Natural killer cell (primary cell): ENCODE measurements around the gene PGAP2. TPM values are rescaled to one million over a fixed set of nuclear protein-coding genes. Genes with fewer than 3 reads are reported as not detected.
"Not testable (repeated sequence)": the region's sequence is repeated elsewhere in the genome, so short reads cannot be mapped to it uniquely, and the experiment has no call there.

Experiments
- ATAC-seq, 3 donors: fragments of 150-1000 bp in 2 of 3; fragments of 200-7000 bp in 1 of 3; cut with Tn5 transposase; 1 replicate in 1 of 3; 2 replicates in 2 of 3; pipeline ENCODE4 v1.10.0; 2021; ENCODE audit warnings: mild to moderate bottlenecking in 2 of 3, moderate library complexity in 2 of 3
- DNase-seq, 2 donors: peaks; one replicate each; pipeline versions ENCODE4 v3.0.0 to v3.0.0-alpha.2; 2013 to 2021; ENCODE audit warnings: mixed read lengths in 1 of 2
- H3K27ac ChIP-seq: one replicate; pipeline ENCODE4 v1.5.1; 2013; ENCODE audit warnings: mild to moderate bottlenecking, low read length
- H3K27me3 ChIP-seq: one replicate; pipeline ENCODE4 v1.6.1; 2013; ENCODE audit warnings: low read length; ENCODE audit not compliant: control insufficient read depth, insufficient read depth
- H3K36me3 ChIP-seq: one replicate; pipeline ENCODE4 v1.6.1; 2013; ENCODE audit warnings: low read length; ENCODE audit not compliant: control insufficient read depth, insufficient read depth
- H3K4me1 ChIP-seq: one replicate; pipeline ENCODE4 v1.6.1; 2013; ENCODE audit warnings: low read length; ENCODE audit not compliant: control insufficient read depth, insufficient read depth
- H3K4me3 ChIP-seq: one replicate; pipeline ENCODE4 v1.5.1; 2013; ENCODE audit warnings: low read length
- H3K9me3 ChIP-seq: one replicate; pipeline ENCODE4 v1.6.1; 2013; ENCODE audit warnings: low read length; ENCODE audit not compliant: control insufficient read depth, insufficient read depth
- H3K27ac Mint-ChIP-seq, 2 donors: one replicate each; pipeline ENCODE4 v1.8.0; 2022; ENCODE audit warnings: mild to moderate bottlenecking in 2 of 2, mixed read lengths in 2 of 2, moderate library complexity in 1 of 2
- H3K27me3 Mint-ChIP-seq, 2 donors: one replicate each; pipeline ENCODE4 v1.8.0; 2022; ENCODE audit warnings: low read depth in 2 of 2, mixed read lengths in 2 of 2
- H3K36me3 Mint-ChIP-seq: one replicate; pipeline ENCODE4 v1.8.0; 2022; ENCODE audit warnings: mixed read lengths
- H3K4me1 Mint-ChIP-seq, 2 donors: one replicate each; pipeline ENCODE4 v1.8.0; 2022; ENCODE audit warnings: mixed read lengths in 2 of 2
- H3K4me3 Mint-ChIP-seq: one replicate; pipeline ENCODE4 v1.8.0; 2022; ENCODE audit warnings: mild to moderate bottlenecking, moderate library complexity, mixed read lengths
- H3K9me3 Mint-ChIP-seq, 2 donors: one replicate each; pipeline ENCODE4 v1.8.0; 2022; ENCODE audit warnings: mixed read lengths in 2 of 2
- whole genome bisulfite sequencing: methylation state at CpG from one replicate; pipeline ENCODE4 v1.1.7; 2013; ENCODE audit warnings: missing lambda C conversion rate; ENCODE audit not compliant: insufficient coverage; 5-methylcytosine and 5-hydroxymethylcytosine counted together
- intact Hi-C: fragments of 100-400 bp; cut with micrococcal nuclease; formaldehyde crosslinking; loops from one replicate; pipeline ENCODE4 v1.14.2; 2022
- total RNA-seq, 4 donors: library from RNA; stranded (reverse); fragments of 120-200 nt in 1 of 4; gene quantifications; one replicate each; pipeline versions ENCODE4 v1.2.3 to v1.2.4, GENCODE V29; 2013 to 2022
- TF ChIP-seq, protein P1 (sequence below): fragments of 200-600 bp; IDR thresholded peaks from one replicate; pipeline ENCODE4 v1.8.0; 2022; ENCODE audit warnings: antibody characterized with exemption

PGAP2 gene
- 10 to 100 TPM in 1 of 3 donors, 1 to 10 TPM in 2; 9.5 to 17.5 (median 9.8) TPM for total RNA-seq
- 10.7 TPM for total RNA-seq (2013)

DNA sequence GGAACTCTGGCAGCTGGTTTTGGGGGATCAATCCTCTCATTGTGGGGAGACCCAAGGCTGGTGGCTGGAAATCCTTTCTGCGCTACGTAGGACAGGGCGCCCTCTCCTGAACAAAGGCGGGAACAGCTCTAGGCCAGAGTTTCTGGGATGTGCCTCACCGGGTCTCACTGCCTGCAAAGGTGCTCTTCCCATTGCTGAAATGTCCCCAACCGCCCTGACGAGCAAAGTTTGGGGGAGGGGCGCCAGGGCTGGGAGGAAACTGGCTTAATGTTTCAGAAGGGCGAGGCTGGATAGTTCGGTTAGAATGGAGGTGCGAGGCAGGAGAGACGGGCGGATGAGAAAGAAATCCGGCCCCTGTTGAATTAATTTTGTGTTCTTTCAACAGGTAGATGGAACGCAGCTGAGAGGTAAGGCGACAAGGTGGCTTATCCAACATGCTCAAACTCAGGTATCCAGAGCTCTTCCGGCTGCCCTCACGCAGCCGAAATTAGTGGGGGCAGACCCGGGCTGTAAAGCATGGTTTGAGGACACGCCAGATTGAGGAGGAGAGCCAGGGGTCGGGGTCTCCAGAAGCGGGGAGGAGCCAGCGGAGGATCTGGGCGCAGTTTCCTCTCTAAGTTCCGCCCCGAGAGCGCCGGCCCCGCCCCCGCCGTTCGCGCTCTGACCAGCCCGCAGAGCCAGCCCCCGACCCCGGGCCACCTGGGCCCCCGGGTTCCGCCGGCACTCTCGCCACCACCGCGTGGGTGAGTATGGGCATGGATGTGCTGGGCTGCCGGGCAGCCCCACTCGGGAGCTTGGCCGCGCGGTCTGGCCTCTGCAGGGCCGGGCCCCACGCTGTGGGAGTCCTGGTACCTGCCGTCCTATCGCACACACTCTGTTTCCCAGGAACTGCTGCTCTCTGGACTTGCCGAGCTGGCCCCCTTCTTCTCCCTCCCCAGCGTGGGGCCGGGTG lies at the start of gene PGAP2:
Gene PGAP2 (plus strand): TSS at position 652 of the 952 bp plus-strand sequence. CDS start 2,700 bp downstream, outside the sequence.
- intact Hi-C loops: loop anchor here (1.0 to 10.0 kb wide), 3 partner anchors 11 to 53 kb away; partner anchors contain the start of gene NUP98
- Mint-ChIP-seq H3K27me3 (no peaks in the 10 kb centered on the region), H3K4me1 (peaks cover 6 to 16% of the 10 kb centered on the region in 2 donors), H3K9me3 (no peaks in the 10 kb centered on the region), H3K36me3 (no peaks in the 10 kb centered on the region), H3K27ac (peak within 1 kb of the TSS; percentile 76 to 90), H3K4me3 (peak within 1 kb of the TSS; percentile 97)
- WGBS: 2% methylated on average over 53 of the region's 55 CpGs
- Histone ChIP-seq H3K27me3 (no peaks in the 10 kb centered on the region), H3K36me3 (no peaks in the 10 kb centered on the region), H3K27ac (peak within 1 kb of the TSS; percentile 49), H3K4me3 (peak within 1 kb of the TSS; percentile 78), H3K4me1 (peaks cover 14% of the 10 kb centered on the region), H3K9me3 (no peaks in the 10 kb centered on the region)
- DNase-seq (peak; percentile 59 to 77), ATAC-seq (peak; percentile 77 to 81 (median 78))
- TF ChIP-seq, protein P1, sequence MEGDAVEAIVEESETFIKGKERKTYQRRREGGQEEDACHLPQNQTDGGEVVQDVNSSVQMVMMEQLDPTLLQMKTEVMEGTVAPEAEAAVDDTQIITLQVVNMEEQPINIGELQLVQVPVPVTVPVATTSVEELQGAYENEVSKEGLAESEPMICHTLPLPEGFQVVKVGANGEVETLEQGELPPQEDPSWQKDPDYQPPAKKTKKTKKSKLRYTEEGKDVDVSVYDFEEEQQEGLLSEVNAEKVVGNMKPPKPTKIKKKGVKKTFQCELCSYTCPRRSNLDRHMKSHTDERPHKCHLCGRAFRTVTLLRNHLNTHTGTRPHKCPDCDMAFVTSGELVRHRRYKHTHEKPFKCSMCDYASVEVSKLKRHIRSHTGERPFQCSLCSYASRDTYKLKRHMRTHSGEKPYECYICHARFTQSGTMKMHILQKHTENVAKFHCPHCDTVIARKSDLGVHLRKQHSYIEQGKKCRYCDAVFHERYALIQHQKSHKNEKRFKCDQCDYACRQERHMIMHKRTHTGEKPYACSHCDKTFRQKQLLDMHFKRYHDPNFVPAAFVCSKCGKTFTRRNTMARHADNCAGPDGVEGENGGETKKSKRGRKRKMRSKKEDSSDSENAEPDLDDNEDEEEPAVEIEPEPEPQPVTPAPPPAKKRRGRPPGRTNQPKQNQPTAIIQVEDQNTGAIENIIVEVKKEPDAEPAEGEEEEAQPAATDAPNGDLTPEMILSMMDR: peak; percentile 59

GRCh38 chr11:3764266-3764665 lies 44.1 kb upstream of the PGAP2 start:
- Mint-ChIP-seq H3K4me3 (no peak overlapping the region), H3K27ac (no peak overlapping the region), H3K9me3 (no peaks in the 10 kb centered on the region), H3K4me1 (no peaks in the 10 kb centered on the region), H3K36me3 (peaks cover 8% of the 10 kb centered on the region), H3K27me3 (no peaks in the 10 kb centered on the region)
- Histone ChIP-seq H3K4me3 (no peak overlapping the region), H3K27ac (no peak overlapping the region), H3K4me1 (no peaks in the 10 kb centered on the region), H3K27me3 (no peaks in the 10 kb centered on the region), H3K36me3 (peaks cover 81% of the 10 kb centered on the region), H3K9me3 (no peaks in the 10 kb centered on the region)
- no peak for DNase-seq
- WGBS: 94% methylated on average over 4 of the region's 4 CpGs
- TF ChIP-seq, protein P1: no peak
- intact Hi-C loops: no loop called here
- ATAC-seq: no peak

- 97% methylated on average over 9 of the region's 9 CpGs for WGBS
- H3K9me3 Mint-ChIP-seq, H3K4me3 Mint-ChIP-seq, H3K4me3 ChIP-seq, ATAC-seq, DNase-seq, H3K4me1 ChIP-seq, H3K9me3 ChIP-seq, H3K27me3 ChIP-seq, intact Hi-C loops, H3K27ac ChIP-seq, H3K27ac Mint-ChIP-seq, H3K4me1 Mint-ChIP-seq, H3K27me3 Mint-ChIP-seq: not testable (repeated sequence)
- peaks cover 17% of the 10 kb centered on the region for H3K36me3 Mint-ChIP-seq
- H3K36me3 ChIP-seq: peaks cover 77% of the 10 kb centered on the region
Observed at GRCh38 chr11:3766836-3767235, 41.5 kb upstream of the PGAP2 start.

DNA sequence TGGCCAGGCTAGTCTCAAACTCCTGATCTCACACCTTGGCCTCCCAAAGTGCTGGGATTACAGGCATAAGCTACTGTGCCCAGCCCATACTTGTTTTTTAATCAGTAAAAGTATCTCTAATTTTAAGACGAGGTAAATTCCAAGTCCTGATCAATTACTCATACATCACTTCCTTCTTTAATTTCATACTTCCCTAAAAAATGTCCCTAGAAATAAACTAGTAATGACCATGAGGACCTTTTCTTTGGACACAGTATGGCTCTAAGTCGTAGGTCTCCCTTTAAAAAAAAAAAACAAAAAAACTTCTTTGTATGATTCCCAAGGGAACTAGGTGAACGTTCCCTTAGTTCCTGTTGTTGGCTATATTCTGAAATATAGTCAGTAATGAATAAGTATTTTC lies 40.8 kb upstream of the PGAP2 start:
- no peak for DNase-seq
- TF ChIP-seq, protein P1: no peak
- no peak for ATAC-seq
- H3K4me1 Mint-ChIP-seq: no peaks in the 10 kb centered on the region
- H3K9me3 ChIP-seq: no peaks in the 10 kb centered on the region
- H3K27me3 ChIP-seq: no peaks in the 10 kb centered on the region
- H3K4me1 ChIP-seq: no peaks in the 10 kb centered on the region
- intact Hi-C loops: no loop called here
- H3K36me3 Mint-ChIP-seq: peaks cover 17% of the 10 kb centered on the region
- H3K4me3 Mint-ChIP-seq: no peak overlapping the region
- H3K9me3 Mint-ChIP-seq: no peaks in the 10 kb centered on the region
- no peak overlapping the region for H3K4me3 ChIP-seq
- 70% methylated on average over 1 of the region's 3 CpGs for WGBS
- no peak overlapping the region for H3K27ac Mint-ChIP-seq
- H3K27ac ChIP-seq: no peak overlapping the region
- no peaks in the 10 kb centered on the region for H3K27me3 Mint-ChIP-seq
- H3K36me3 ChIP-seq: peaks cover 79% of the 10 kb centered on the region
